GM23338 (cell line): ENCODE data around the gene ATG4B. TPM values are rescaled to one million over a fixed set of nuclear protein-coding genes. Genes with fewer than 3 reads are reported as not detected.

Experiments
- ATAC-seq: fragments of 200-7000 bp; cut with Tn5 transposase; 3 replicates; pipeline ENCODE4 v1.9.1; 2020
- DNase-seq: peaks from one replicate; pipeline ENCODE4 v3.0.0-alpha.2; 2015; ENCODE audit warnings: low spot score
- H2AFZ ChIP-seq: fragments of 200-600 bp; sonication (generic); 2 replicates; pipeline ENCODE4 v1.8.0; 2016; ENCODE audit warnings: antibody characterized with exemption, mild to moderate bottlenecking, moderate library complexity
- H3F3A ChIP-seq: fragments of 200-600 bp; sonication (generic); replicated peaks from 2 replicates; pipeline ENCODE4 v1.8.0; 2017; ENCODE audit warnings: antibody characterized with exemption, mixed run types, low read depth
- H3K27ac ChIP-seq: fragments of 200-600 bp; sonication (generic); 2 replicates; pipeline ENCODE4 v1.6.1; 2016; ENCODE audit warnings: low read depth
- H3K27me3 ChIP-seq: fragments of 200-600 bp; sonication (generic); 2 replicates; pipeline ENCODE4 v1.8.0; 2016; ENCODE audit warnings: mild to moderate bottlenecking, mixed run types, moderate library complexity; ENCODE audit not compliant: insufficient read depth
- H3K36me3 ChIP-seq: fragments of 200-600 bp; sonication (generic); 2 replicates; pipeline ENCODE4 v1.8.0; 2016; ENCODE audit warnings: mild to moderate bottlenecking; ENCODE audit not compliant: insufficient read depth
- H3K4me1 ChIP-seq: fragments of 200-600 bp; sonication (generic); 2 replicates; pipeline ENCODE4 v1.8.0; 2016; ENCODE audit warnings: mild to moderate bottlenecking, moderate library complexity; ENCODE audit not compliant: insufficient read depth
- H3K4me2 ChIP-seq: fragments of 200-600 bp; sonication (generic); 2 replicates; pipeline ENCODE4 v1.7.1; 2017; ENCODE audit warnings: mixed run types
- H3K4me3 ChIP-seq: fragments of 200-600 bp; sonication (generic); 2 replicates; pipeline ENCODE4 v1.6.1; 2016; ENCODE audit warnings: mixed run types
- H3K79me2 ChIP-seq: fragments of 200-600 bp; sonication (generic); replicated peaks from 2 replicates; pipeline ENCODE4 v1.8.0; 2017; ENCODE audit warnings: mild to moderate bottlenecking; ENCODE audit not compliant: insufficient read depth
- H3K9me2 ChIP-seq: fragments of 200-600 bp; sonication (generic); 2 replicates; pipeline ENCODE4 v1.8.0; 2017; ENCODE audit not compliant: insufficient read depth
- H4K20me1 ChIP-seq: fragments of 200-600 bp; sonication (generic); replicated peaks from 2 replicates; pipeline ENCODE4 v1.8.0; 2017; ENCODE audit warnings: mild to moderate bottlenecking; ENCODE audit not compliant: insufficient read depth
- H3K27ac Mint-ChIP-seq: 2 replicates; pipeline ENCODE4 v1.8.0; 2020; ENCODE audit warnings: inconsistent platforms, mild to moderate bottlenecking, moderate library complexity, mixed read lengths
- H3K27me3 Mint-ChIP-seq: 3 replicates; pipeline ENCODE4 v1.8.0; 2022; ENCODE audit warnings: low read depth, mild to moderate bottlenecking, moderate library complexity, mixed read lengths, inconsistent platforms; ENCODE audit not compliant: insufficient read depth, poor library complexity
- H3K36me3 Mint-ChIP-seq: 3 replicates; pipeline ENCODE4 v1.8.0; 2021; ENCODE audit warnings: low read depth, mild to moderate bottlenecking, inconsistent platforms, moderate library complexity, mixed read lengths
- H3K4me1 Mint-ChIP-seq: 3 replicates; pipeline ENCODE4 v1.8.0; 2020; ENCODE audit warnings: mild to moderate bottlenecking, inconsistent platforms, mixed read lengths
- H3K4me3 Mint-ChIP-seq: 3 replicates; pipeline ENCODE4 v1.8.0; 2021; ENCODE audit warnings: moderate library complexity, mild to moderate bottlenecking, inconsistent platforms, mixed read lengths
- H3K9me3 Mint-ChIP-seq: 3 replicates; pipeline ENCODE4 v1.8.0; 2020; ENCODE audit warnings: moderate library complexity, mild to moderate bottlenecking, inconsistent platforms, mixed read lengths
- CREB1 ChIP-seq: fragments of 250-450 bp; sonication (Bioruptor Pico); IDR thresholded peaks from 2 replicates; pipeline ENCODE4 v1.5.0; 2020; ENCODE audit warnings: low read depth, mild to moderate bottlenecking, moderate library complexity
- ETS1 ChIP-seq: IDR thresholded peaks from 2 replicates; pipeline ENCODE4 v1.6.1; 2016; ENCODE audit warnings: antibody characterized with exemption
- EZH2 ChIP-seq: fragments of 200-600 bp; sonication (generic); IDR thresholded peaks from one replicate; pipeline ENCODE4 v1.8.0; 2017; ENCODE audit warnings: antibody characterized with exemption, mild to moderate bottlenecking, low read depth; ENCODE audit not compliant: unreplicated experiment
- NANOG ChIP-seq: IDR thresholded peaks from 2 replicates; pipeline ENCODE4 v1.6.1; 2016; ENCODE audit warnings: antibody characterized with exemption, borderline replicate concordance
- REST ChIP-seq: IDR thresholded peaks from one replicate; pipeline ENCODE4 v1.6.1; 2018; ENCODE audit warnings: antibody characterized with exemption; ENCODE audit not compliant: unreplicated experiment
- STAT1 ChIP-seq: IDR thresholded peaks from one replicate; pipeline ENCODE4 v1.6.1; 2016; ENCODE audit warnings: antibody characterized with exemption; ENCODE audit not compliant: unreplicated experiment
- ZNF114 ChIP-seq: fragments of 250-450 bp; sonication (Bioruptor Pico); IDR thresholded peaks from 2 replicates; pipeline ENCODE4 v1.5.0; 2020; ENCODE audit warnings: mild to moderate bottlenecking, moderate library complexity
- ZNF331 ChIP-seq: fragments of 250-450 bp; sonication (Bioruptor Pico); IDR thresholded peaks from 2 replicates; pipeline ENCODE4 v1.5.0; 2020; ENCODE audit warnings: low read depth, mild to moderate bottlenecking, moderate library complexity
- polyA plus RNA-seq: library from polyadenylated mRNA; unstranded; fragments of >200 nt; fragmentation: Nextera tagmentation; extraction: Ambion mirVana; gene quantifications from 2 replicates; pipeline ENCODE4 v1.2.1, GENCODE V29; 2016
- total RNA-seq: library from RNA; depleted of rRNA; stranded (reverse); fragments of >200 nt; shearing (Covaris generic); gene quantifications from 2 replicates; pipeline ENCODE4 v1.2.3, GENCODE V29; 2014

The ATG4B gene
- total and polyA plus RNA-seq, 2 experiments from 2014 or later: 102 to 104 TPM

GRCh38 chr2:241720099-241720498 is 82.6 kb downstream of the ATG4B start (continued):
- no peak for TF ChIP-seq REST
- no peak for TF ChIP-seq ETS1
- no peak for TF ChIP-seq CREB1 (CRISPR knock-in tag)
- TF ChIP-seq STAT1: no peak

- peaks cover 30% of the 10 kb centered on the region for H3K9me3 Mint-ChIP-seq
- no peak for DNase-seq
- H3K27me3 Mint-ChIP-seq: peaks cover 8% of the 10 kb centered on the region
- H3K9me2 ChIP-seq: no peaks in the 10 kb centered on the region
- H3K27me3 ChIP-seq: no peaks in the 10 kb centered on the region
- TF ChIP-seq EZH2 (no peak), REST (no peak), STAT1 (no peak), ZNF114 (no peak), ZNF331 (CRISPR knock-in tag) (no peak), NANOG (no peak)
- ATAC-seq: no peak
- no peak overlapping the region for H2AFZ ChIP-seq
- no peak overlapping the region for H3K27ac Mint-ChIP-seq
- H3K4me3 Mint-ChIP-seq: no peak overlapping the region
- H3K4me2 ChIP-seq: no peak overlapping the region
- no peaks in the 10 kb centered on the region for H3F3A ChIP-seq
- no peak overlapping the region for H3K4me3 ChIP-seq
- H3K27ac ChIP-seq: no peak overlapping the region
- H3K4me1 ChIP-seq: no peaks in the 10 kb centered on the region
- peaks cover 15% of the 10 kb centered on the region for H4K20me1 ChIP-seq
- no peaks in the 10 kb centered on the region; the same call in 1 of the 2 replicates for H3K79me2 ChIP-seq
- H3K36me3 ChIP-seq: peaks cover 7% of the 10 kb centered on the region
- peaks cover 78% of the 10 kb centered on the region for H3K36me3 Mint-ChIP-seq
- H3K4me1 Mint-ChIP-seq: no peaks in the 10 kb centered on the region
These were observed 83.1 kb downstream of the ATG4B start for GRCh38 chr2:241720560-241720959.
